Colonic mucosa (tissue), 4 donors: ENCODE results near the gene MTR. TPM values are rescaled to one million over a fixed set of nuclear protein-coding genes. Genes with fewer than 3 reads are reported as not detected.

Experiments
- DNase-seq: peaks from one replicate; pipeline ENCODE4 v3.0.0-alpha.2; 2020
- H3K27ac ChIP-seq: fragments of 200-600 bp; one replicate; pipeline ENCODE4 v1.8.0; 2021
- H3K27me3 ChIP-seq: fragments of 200-600 bp; one replicate; pipeline ENCODE4 v1.8.0; 2021
- H3K36me3 ChIP-seq: fragments of 200-600 bp; one replicate; pipeline ENCODE4 v1.8.0; 2021
- H3K4me1 ChIP-seq: fragments of 200-600 bp; one replicate; pipeline ENCODE4 v1.8.0; 2021; ENCODE audit warnings: mild to moderate bottlenecking
- H3K4me3 ChIP-seq: fragments of 200-600 bp; one replicate; pipeline ENCODE4 v1.8.0; 2021
- H3K9ac ChIP-seq, 2 donors: one replicate each; pipeline ENCODE4 v1.7.0; 2013; ENCODE audit warnings: control low read depth in 2 of 2, low read depth in 2 of 2, low read length in 2 of 2
- H3K9me3 ChIP-seq: fragments of 200-600 bp; one replicate; pipeline ENCODE4 v1.8.0; 2021
- CTCF ChIP-seq: fragments of 200-600 bp; IDR thresholded peaks from one replicate; pipeline ENCODE4 v1.8.0; 2022; ENCODE audit warnings: antibody characterized with exemption, mild to moderate bottlenecking
- intact Hi-C: fragments of 100-400 bp; cut with DNase I; formaldehyde crosslinking; loops from one replicate; pipeline ENCODE4 v1.14.1; 2022
- total RNA-seq, 2 donors: library from RNA; stranded (reverse); fragmentation: NEBNext Ultra II Directional in 1 of 2; extraction: Animal tissue kit (Norgen Biotek cat#: 25700) in 1 of 2; gene quantifications; one replicate each; pipeline ENCODE4 v1.2.1, GENCODE V29; 2021
- donor health status: healthy.
- donor health status: DM: no; HTN: no; CAD: no.
- donor health status: DM: no; HTN: no; CAD: no.

MTR gene
- total RNA-seq, 2 donors from 2014 or later: 20.5 to 24.4 TPM

GRCh38 chr1:236810018-236810417, 14.9 kb downstream of the MTR start:
- intact Hi-C loops: no loop called here
- Histone ChIP-seq H3K9ac (no peak overlapping the region), H3K27me3 (no peaks in the 10 kb centered on the region), H3K4me3 (no peak overlapping the region), H3K4me1 (peaks cover 3% of the 10 kb centered on the region), H3K27ac (no peak overlapping the region), H3K9me3 (no peaks in the 10 kb centered on the region), H3K36me3 (no peaks in the 10 kb centered on the region)
- no peak for DNase-seq
- no peak for TF ChIP-seq CTCF

- no peak for DNase-seq
- H3K9me3 ChIP-seq: no peaks in the 10 kb centered on the region
- peaks cover 3% of the 10 kb centered on the region for H3K4me1 ChIP-seq
- TF ChIP-seq CTCF: no peak
- H3K36me3 ChIP-seq: no peaks in the 10 kb centered on the region
- no peak overlapping the region for H3K27ac ChIP-seq
- no peak overlapping the region for H3K4me3 ChIP-seq
- no peaks in the 10 kb centered on the region for H3K27me3 ChIP-seq
- H3K9ac ChIP-seq: no peak overlapping the region
- intact Hi-C loops: no loop called here
Observed at GRCh38 chr1:236812334-236813030, 17.4 kb downstream of the MTR start.

GRCh38 chr1:236815941-236816340, 20.8 kb downstream of the MTR start:
- H3K9me3 ChIP-seq: no peaks in the 10 kb centered on the region
- H3K27me3 ChIP-seq: no peaks in the 10 kb centered on the region
- no peak overlapping the region for H3K4me3 ChIP-seq
- intact Hi-C loops: no loop called here
- H3K9ac ChIP-seq: no peak overlapping the region
- H3K4me1 ChIP-seq: no peaks in the 10 kb centered on the region
- no peak overlapping the region for H3K27ac ChIP-seq
- no peak for TF ChIP-seq CTCF
- no peaks in the 10 kb centered on the region for H3K36me3 ChIP-seq
- DNase-seq: no peak

- TF ChIP-seq CTCF: no peak
- H3K9ac ChIP-seq: no peak overlapping the region
- no peaks in the 10 kb centered on the region for H3K27me3 ChIP-seq
- no peak for DNase-seq
- no peaks in the 10 kb centered on the region for H3K36me3 ChIP-seq
- no peaks in the 10 kb centered on the region for H3K4me1 ChIP-seq
- no peak overlapping the region for H3K4me3 ChIP-seq
- intact Hi-C loops: no loop called here
- no peaks in the 10 kb centered on the region for H3K9me3 ChIP-seq
- H3K27ac ChIP-seq: no peak overlapping the region
Observed at GRCh38 chr1:236819856-236820255, 24.8 kb downstream of the MTR start.

- intact Hi-C loops: no loop called here
- peaks cover 5% of the 10 kb centered on the region for H3K36me3 ChIP-seq
- DNase-seq: no peak
Observed at GRCh38 chr1:236821091-236821627, 26.1 kb downstream of the MTR start.

More at GRCh38 chr1:236821091-236821627, 26.1 kb downstream of the MTR start:
- no peaks in the 10 kb centered on the region for H3K4me1 ChIP-seq
- no peaks in the 10 kb centered on the region for H3K27me3 ChIP-seq
- H3K9me3 ChIP-seq: no peaks in the 10 kb centered on the region
- H3K4me3 ChIP-seq: no peak overlapping the region
- H3K27ac ChIP-seq: no peak overlapping the region
- TF ChIP-seq CTCF: no peak
- H3K9ac ChIP-seq: no peak overlapping the region
